ENCODE measurements around the gene OAF.

The OAF gene

DNA sequence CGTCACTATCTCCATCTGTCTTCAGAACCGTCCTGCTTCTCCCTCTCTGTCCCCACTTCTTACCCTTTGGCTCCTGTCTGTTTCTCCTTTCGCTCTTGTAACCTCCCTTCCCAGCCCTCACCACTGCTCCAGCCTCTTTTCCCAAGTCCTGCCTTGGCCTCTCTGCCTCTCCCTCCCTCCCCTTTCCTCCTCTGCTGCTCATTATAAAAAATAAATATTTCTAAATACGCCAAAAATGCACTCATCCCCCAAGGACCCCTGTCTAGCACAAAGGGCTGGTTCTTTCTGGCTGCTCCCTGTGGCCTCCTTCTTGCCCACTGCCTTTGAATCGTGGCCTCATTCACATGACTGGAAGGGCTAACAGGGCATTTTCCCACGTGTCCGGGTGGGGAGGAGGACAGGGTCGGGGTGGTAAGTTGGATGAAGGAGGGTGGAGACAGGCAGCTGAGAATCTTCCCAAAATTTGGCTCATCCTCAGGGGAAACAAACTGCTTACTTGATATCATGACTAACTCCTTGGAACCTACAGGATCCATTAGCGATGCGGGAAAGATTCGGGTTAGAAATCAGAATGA, 26.4 kb upstream of the OAF start:
- no peak for DNase-seq

DNA sequence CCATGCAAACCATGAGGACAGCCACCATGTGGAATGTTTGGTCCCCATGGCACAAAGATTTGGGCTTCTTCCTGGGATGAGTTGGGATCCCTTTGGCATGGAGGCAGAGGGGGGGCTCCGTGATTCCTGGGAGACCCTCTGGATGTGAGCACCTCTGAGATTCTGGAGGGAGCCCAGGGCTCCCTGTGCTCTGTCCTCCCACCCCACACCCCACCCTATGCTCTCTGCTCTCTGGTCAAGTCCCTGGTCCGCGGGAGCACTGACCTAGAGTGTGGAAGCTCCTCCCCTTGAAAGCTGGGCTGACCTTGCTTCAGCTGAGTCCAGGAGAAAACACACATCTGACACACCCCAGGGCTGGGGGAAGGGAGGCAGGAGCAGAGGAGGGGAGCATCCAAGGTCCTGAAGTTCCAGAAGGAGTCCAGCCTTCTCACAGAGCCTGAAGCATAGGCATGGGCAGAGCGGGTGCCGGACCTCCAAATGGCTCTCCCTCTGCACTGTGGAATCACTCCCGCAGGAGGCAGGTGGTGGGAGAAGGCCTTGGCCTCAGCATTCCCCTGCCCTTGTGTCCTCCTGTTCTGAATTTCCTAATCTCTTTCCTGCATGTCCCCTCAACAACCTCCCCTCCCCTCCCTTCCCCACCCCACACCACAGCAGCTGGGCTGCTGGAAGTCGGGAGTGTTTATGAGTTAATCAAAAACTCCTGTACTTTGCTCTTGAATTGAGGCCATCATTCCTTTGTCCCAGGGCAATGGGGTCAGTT, 25.7 kb upstream of the OAF start:
- no peak for DNase-seq

DNA sequence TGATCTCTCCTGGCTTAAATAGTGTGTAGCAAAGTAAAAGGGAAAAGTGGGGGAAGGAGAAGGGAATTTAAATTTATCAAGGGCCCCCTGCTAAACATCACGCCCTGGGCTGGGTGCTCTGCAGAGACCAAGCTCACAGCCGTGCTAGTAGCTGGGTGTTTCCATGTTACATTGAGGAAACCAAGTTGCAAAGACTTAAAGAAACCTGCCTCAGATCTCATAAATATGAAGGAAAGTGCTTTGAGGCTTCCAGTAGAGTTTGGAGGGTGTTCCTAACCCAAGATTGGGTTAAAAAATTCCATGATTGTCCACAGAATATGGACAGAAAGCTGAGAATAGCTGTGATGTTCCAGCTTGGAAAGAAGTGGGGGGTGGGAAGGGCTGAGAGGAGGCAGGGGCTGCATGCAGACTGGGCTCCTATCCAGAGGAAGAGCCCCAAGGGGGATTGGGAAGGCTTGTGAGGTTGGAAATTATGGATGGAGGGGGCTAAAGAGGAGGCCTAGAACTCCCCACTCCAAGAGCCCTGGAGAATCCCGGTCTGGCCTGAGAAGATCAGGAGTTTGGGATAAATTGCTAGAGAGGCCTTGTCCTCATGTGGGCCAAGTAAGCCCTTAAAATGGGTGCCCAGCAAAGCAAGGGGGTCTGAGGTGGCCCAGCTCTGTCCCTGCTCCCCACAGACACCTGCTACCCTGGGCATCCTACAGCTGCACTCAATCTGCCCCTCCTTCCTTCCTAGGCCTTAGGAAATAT, 25.0 kb upstream of the OAF start:
- DNase-seq, result no peak

DNA sequence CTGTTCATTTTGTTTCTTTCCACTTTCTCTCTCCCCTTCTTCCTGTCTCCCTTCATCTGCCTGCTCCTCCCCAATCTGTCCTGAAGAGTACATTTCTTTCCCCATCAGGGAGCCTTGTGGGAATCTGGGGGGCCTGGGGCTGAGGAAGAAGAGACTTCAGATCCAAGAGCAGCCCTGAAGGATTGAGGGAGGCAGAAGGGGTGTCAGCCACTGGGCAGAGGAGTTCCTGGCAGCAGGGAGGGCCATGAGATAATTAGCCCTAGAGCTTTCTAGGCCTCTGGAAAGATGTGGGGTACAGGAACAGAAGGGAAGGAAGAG, 24.4 kb upstream of the OAF start:
- DNase-seq, result no peak

DNA sequence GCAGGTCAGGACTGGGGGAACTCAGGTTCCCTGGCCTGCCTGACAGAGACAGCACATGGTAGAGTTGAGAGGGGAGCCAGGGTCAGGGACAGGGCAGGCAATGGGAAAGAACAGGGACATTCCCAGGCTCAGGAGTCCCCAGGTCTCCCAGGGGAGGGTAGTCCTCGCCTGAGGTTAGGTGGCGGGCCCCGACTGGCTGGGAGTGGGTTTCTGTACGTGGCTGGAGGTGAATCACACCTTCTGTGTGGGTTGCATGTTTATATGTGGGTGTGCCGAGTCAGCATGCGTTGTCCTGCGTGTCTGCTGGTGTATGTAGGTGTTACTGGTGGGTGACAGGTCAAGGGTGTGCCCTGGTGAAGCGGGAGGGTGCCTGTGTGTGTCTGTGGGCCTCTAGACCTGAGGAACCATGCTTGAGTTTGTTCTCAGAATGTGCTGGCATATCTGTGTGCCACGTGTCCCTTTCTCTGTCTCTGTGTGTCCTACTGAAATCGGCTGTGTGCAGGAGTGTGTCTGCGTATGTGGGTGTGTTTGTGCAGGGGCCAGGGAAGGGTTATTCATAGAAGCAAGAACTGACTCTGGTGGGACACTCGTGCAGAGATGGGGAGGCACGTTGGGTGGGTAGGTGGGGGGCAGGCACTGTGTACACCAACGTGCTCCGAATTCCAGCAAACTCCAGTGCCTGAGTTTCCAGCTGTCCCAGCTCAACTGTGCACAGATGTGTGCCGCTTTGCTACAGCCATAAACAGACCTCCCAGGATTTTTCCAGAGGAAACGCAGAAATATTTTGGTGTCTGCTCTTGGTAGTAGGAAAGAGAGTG, 23.8 kb upstream of the OAF start:
- DNase-seq, result no peak

DNA sequence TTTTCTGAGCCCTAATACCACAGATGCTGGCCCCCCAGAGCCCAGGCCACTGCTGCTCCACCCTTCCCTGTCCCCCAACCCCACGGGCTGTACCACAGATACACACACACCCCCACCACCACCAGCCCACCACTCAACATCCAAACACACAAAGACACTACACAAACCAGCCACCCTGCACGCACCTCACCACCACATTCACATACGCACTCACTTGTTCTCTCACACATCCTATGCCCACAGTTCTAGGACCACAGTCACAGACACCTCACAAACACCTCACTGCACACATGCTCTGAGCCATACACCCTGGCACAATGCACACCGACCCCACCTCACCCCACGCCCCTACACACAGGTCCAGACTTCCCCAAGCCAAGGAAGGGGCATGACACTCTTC, 22.5 kb upstream of the OAF start:
- DNase-seq, result no peak

DNA sequence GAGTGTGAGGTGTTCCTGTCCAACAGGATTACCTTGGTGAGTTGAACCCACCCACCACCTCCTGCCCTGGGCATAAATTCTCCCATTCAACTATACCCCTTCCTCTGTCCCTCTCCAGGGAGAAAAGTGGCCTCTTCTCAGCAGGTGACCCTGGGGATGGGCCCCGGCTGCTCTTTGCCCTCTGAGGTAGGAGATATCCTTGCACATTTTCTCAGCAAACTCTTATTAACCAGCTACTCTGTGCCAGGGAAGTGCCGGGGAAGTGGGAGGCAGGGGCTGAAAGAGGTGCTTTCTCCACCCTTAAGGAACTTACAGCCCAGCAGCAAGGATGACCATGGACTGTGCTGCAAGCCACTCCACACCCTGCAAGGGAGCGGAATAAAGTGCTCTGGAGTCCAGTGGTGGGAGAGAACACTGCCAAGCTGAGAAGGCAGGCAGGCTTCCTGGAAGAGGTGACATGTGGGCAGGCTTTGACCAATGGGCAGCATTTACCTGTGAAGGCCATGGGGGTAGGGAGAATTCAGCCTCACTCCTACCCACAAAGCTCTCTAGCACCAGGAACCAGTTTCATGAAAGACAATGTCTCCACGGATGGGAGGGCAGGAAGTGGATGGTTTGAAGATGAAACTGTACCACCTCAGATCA, 21.9 kb upstream of the OAF start:
- no peak for DNase-seq

DNA sequence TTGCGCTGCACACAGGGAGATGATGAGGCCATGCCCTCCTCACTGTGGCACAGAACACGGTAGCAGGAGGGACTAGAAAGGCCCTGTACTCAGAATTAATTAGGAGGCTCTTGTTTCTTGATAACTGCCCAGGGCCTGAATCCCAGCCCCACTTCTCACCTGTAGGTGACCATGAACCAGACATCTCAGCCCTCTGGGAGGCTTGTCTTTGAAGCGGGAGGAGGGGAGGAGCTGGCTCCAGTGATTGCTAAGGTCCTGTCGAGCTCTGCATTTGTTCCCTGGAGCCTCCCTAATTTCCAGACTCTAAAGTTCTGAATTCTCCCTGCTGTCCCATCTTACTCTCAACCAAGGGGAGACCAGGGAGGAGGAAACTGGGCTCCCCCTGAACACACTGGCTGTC, 19.8 kb upstream of the OAF start:
- DNase-seq, result no peak

DNA sequence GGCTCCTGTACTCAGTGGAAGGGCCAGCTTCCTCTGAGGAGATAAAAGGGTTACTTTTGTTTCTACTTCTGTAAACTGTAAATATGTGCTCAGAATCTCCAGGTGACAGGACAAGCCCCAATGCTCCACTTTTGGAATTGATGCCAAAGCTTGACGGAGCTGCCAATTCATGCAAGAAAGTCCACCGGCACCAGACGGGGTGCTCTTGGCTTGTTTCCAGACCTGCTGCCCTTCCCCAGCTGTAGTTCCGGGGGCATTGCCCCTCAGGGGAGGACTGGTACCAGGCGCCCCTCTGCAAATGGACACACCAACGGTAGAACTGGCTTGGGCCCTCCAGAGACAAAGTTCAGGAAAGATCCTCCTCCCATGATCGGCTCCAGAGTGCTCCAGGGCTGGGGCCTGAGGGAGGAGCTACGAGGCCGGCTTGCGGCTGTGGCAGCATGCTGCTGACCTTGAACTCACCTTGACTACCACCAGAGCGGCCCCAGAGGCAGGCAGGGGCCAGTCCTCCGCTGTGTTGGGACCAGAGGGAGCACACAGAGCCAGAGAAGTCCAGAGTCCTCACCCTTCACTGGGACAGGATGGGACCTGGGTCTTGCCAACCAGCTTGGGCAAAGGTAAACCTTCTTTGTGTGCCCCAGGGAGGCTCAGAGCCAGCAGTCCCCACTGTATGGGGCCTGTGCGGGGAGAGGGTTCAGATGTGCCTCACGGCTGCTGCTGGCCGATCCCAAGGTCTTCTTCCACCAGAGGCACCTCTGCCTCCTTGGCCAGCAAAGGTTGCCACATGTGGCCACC, 17.8 kb upstream of the OAF start:
- no peak for DNase-seq

DNA sequence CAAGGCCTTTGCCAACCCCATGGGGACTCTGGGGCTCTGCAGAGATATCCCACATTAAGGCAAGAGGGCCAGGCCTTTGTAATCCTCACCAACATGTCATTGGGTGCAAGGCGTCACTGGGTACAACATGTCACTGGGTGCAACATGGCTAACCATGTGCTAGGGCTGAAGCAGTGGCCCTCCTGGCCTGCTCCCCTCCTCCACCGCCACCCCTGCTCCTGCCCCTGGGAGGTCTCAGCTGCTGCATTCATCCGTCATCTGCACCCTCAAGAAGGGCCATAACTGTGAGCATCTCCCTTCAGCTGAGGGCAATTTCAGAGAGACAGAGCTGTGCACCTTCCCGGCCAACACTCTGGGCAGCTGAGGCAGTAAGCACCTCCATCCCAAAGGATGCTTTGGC, 16.7 kb upstream of the OAF start:
- no peak for DNase-seq

DNA sequence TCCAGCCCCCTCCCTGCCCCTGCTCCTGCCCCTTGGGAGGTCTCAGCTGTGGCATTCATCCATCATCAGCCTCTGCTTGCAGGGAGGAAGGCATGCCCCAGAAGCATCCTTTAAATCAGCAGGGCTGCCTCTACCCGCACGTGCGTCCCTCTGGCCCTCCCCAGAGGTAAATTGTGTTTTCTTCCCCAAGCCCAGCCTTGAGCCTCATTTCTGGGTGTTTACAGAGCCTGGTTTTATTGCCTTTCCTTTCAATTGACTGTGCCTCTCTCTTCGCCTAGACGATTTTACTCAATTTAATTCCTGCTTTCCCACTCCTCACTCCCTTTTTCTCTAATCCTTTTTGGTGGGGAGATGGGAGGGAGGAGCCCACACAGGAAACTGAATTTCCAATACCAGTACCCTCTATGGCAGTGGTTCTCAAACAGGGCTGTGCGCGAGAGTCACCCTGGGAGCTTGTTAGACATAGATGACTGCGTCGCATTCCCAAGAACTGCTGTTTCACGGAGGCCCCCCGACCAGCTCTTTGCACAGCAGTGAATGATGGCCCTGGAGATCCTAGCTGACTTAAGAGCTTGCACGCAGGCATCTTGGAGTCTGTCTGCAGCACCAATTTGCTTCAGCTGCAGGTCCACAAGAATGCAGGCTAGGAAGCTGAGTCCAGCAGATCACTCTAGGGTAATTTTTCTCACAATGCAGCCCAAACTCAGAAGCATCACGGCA, 15.1 kb upstream of the OAF start:
- DNase-seq, result no peak

DNA sequence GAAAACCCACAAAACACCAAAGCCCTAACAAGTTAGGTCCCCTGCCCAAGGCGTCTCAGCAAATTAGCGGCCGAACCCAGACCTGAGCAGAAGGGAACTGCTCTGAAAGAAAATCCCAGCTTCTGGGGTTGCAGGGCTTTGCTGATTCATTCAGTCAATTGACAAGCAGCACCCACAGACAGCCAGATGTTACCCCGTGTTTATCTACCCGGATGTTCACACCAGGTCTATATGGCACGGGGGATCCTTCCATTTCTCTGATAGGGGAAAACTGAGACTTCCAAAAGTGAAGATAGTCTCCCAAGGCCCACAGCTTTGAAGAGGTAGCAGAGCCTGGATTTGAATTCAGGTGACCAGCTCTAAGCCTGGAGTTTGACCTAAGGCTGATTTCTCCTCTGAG, 14.0 kb upstream of the OAF start:
- peak; percentile 55 for DNase-seq

DNA sequence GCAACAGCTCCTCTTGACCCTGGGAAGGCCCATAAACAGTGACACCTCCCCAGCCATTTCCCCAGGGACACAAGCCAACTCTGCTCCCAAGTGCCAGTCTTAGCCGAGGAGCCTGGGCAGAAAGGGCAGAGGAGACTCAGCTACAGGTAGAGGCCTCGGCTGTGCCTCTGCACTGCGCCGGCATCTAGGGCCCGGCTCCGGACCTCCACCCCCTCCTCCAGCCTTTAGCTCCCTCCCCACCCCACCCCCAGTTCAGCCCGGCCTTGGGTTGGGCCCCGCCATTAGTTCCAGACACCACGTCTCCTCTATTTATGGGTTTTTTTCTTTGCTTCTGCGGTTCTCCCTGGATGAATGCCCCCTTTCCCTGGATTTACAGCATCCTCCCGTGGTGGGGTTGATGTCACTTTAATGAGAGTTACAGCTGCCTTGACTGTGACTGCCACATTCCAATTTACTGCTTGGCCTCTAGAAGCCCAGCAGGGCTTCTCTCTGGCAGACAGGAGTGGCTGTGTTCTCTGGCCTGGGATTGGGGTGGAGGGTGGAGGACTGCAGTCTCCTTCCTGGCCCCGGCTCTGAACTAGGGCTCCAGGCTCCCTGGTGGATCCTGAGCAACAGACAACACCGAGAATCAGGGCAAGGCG, 13.5 kb upstream of the OAF start:
- DNase-seq, result no peak

DNA sequence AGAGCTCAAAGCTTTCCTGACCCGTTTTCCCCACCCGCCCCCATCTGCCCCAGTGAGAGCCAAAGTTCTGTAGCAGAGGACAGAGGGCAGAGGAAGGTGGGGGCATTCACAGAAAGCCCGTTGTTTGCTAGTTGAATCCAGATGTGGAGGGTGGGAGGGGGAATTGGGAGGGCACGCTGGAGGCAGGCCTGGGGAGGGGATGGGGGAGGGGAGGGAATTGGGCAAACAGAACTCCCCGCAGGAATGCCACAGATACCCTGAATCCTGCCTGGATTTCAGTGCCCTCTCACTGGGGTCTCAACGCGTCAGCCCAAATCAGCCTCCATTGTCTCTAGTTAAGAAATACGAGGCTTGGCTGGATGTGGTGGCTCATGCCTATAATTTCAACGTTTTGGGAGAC, 12.9 kb upstream of the OAF start:
- DNase-seq, result no peak

DNA sequence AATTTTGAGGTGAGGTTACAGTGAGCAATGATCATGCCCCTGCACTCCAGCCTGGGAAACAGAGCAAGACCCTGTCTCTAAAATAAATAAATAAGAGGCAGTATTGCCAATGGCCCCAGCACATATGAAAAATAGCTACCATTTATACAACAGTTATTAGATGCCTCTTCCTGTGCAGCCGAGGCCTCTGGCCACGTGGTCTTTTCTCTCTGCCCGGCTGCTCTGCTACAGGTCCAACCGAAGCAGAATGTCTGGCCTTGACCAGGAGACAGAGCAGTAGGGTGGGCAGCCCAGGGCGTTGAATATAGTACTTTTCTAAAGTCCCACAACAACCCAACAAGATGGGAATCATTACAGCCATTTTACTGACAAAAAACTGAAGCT, 12.4 kb upstream of the OAF start:
- no peak for DNase-seq

DNA sequence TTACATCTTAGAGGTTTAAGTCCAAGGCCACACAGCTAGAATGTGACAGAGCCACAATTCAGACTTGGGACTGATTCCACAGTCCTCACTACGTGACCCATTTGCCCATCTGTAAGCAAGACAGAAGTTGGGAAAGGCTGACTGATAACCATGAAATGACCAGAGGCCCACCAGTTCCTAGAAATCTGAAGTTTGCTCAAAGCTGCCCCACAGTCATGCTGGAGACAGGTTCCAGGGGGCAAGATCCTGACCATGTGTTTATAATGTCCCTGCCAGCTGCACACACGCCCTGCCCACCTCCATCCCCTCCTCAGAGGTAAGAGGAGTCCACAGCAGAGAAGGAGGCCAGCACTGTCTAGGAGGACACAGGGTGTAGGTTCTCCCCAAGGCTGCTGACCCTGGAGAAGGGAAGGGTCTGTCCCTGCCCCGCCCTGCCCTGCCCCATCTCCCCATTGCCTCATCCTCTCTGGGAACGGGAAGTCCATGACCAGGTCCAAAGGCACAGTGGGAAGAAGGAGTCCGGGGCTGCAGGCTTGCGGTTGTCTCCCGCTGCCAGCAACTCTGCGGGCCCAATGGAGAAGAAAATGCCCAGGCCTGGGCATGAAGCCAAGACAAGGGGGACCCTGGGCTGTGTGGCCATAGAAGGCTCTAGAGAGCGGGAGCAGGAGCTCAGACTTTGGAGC, 11.9 kb upstream of the OAF start:
- DNase-seq, result no peak

DNA sequence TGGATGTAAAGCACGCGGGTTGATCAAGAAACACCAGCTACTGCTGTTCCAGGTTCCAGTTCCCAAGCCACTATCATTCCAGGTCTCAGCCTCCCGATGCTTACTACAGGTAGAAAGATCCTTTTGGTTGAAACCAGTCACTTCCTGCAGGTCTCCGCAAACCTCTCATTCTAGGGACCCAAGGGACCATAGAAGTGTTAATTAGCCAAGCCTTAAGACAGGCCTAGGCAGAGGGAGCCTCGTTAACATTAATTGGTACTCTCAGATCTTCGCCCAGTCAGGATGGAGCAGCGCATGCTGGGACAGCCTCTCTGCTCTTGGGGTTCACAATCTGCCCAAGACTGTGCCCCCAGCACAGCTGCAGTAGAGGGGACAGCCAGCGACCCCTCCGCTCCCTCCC, 11.2 kb upstream of the OAF start:
- DNase-seq, result no peak

DNA sequence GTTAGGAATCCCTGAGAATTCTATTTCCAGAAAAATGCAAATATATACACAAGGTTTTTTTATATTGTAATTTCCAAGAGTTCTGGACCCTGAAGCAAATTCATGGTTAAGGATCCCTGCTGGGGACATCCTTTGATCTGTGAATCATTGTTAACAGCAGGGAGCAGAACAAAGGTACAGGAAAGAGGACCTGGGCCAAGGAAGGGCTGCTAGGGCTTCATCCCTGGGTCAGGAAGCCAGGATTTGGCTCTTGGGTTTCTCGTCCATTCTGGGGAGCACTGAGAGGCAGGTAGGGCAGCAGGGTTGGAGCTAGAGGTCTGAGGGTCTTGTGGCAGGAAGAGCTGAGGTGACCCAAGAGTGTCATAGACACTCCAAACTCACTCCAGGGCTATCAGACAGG, 10.2 kb upstream of the OAF start:
- DNase-seq, result no peak

DNA sequence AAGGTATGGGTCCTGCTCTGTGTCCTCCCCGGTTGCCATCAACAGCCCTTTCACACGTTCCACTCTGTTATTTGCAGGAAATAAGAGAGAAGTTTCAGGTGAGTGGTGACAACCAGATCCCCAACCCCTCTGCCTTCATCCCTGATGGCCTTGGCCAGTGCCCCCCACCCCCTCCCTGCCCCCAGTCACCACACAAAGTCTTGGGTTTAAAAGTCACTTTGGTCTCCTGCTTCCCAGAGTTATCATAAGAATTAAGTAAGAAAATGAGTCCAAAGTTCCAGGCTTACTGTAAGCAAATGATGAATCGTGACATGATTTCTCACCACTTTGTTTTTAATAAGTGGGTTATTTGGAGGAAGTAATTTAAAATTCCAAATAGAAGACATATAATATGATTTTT, 9.2 kb upstream of the OAF start:
- DNase-seq, result no peak

DNA sequence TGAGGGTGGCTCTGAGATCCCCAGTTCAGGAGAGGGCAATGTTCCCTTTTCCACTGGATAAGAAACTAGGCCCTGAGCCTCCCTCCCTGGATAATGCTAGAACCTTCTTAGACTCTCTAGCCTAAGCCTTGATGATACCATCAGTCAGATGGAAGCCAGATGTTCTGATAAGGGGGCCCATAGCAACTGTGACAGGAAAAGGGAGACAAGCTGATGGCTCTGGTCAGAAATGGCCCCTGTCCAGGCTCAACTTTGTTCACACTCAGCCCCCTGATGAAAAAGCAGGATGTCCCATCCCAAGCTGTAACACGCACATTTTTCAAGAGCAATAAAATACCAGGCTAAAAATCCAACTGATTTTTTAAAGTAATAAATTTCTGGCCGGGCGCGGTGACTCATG, 7.2 kb upstream of the OAF start:
- DNase-seq, result no peak
